NK-92 (cell line): ENCODE data around the gene SLC25A38.
"Not testable (repeated sequence)": the region's sequence is repeated elsewhere in the genome, so short reads cannot be mapped to it uniquely, and the experiment has no call there.

Experiments
- DNase-seq: peaks from one replicate; lab custom pipeline; 2025; ENCODE audit not compliant: unreplicated experiment; lab: John Stamatoyannopoulos, UW

The SLC25A38 gene

GRCh38 chr3:39407259-39407629 lies 24.1 kb downstream of the SLC25A38 start:
- no peak for DNase-seq

- DNase-seq = no peak
These were observed 24.8 kb downstream of the SLC25A38 start for GRCh38 chr3:39407773-39408492.

- DNase-seq = no peak
These were observed 25.6 kb downstream of the SLC25A38 start for GRCh38 chr3:39408493-39409372.

DNA sequence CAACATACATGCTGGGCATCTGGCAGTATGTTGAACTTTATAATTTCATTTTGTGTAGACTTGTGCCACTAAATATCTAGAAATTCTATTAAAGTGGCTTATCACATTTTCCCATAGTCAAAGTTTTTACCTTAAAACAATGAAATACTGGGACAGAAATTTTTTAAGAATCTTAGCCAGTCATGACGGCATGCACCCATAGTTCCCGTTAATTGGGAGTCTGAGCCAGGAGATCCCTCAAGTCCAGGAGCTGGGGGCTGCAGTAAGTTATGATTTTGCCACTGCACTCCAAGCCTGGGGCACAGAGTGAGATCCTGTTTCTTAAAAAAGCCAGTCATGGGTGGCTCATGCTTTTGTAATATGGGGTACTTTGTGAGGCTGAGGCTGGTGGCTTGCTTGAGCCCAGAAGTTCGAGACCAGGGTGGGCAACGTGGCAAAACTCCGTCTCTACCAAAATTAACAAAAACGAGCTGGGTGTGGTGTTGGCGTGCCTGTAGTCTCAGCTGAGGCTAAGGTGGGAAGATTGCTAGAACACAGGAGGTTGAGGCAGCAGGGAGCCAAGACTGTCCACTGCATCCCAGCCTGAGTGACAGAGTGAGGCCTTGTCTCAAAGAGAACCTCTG lies 26.5 kb downstream of the SLC25A38 start:
- no peak for DNase-seq

DNA sequence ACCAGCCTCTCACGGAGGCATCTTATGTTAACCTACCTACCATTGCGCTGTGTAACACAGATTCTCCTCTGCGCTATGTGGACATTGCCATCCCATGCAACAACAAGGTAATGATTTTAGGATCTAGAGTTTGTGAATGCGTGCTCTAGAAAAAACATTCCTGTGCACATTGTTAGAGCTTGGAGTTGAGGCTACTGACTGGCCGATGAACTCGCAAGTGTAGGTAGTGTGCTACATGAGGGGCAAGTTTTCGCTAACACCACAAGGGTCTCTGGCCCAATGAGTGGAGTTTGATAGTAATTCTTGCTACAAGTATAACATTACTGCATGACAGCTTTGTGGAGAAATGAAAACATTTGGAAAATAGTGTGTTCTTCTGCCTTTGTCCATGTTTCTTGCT lies 27.7 kb downstream of the SLC25A38 start:
- DNase-seq = no peak

DNA sequence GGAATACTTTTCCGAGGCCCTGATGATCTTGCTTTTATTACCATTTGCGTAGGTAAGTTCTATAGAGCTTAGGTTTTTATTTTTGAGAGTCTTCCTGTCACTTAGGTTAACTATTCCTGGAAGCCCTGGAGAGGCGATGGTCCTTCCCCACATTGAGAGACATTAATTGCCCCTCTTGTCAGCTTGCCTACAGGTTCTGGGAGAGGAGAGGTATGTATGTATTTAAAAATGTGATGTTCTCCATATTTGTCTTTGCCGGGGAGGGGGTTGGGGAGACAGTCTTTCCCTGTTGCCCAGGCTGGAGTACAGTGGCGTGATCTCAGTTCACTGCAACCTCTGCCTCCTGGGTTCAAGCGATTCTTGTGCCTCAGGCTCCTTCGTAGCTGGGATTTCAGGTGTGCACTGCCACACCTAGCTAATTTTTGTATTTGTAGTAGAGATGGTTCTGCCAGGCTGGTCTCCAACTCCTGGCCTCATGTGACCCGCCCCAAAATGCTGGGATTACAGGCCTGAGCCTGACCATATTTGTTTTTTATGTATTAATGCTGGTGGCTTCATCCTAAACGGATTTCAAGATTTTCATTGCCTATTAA lies 29.6 kb downstream of the SLC25A38 start:
- no peak for DNase-seq

GRCh38 chr3:39413691-39414420 lies 30.7 kb downstream of the SLC25A38 start:
- DNase-seq = no peak

DNA sequence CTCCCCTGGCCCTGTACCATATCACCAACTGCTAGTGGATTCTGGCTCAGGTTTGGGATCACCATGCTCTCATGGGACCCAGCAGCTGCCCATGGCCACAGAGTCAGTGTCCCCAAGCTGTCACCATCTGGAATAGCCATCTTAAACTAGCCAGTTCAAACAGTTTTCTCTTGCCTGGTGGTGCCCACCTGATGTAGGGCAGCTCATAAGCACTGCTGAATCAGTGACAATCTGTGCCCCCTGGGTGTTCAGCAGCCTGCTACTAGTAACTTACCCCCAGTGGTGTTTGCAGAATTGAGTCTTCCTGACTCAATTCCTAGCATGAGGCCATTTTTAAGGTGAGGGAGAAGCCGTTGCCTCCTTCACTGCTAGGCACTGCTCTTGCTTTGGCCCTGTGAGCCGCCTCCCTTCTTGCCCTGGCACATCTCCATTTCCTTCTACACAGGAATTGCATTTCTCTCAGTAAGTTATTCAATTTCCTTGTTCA lies 31.3 kb downstream of the SLC25A38 start:
- DNase-seq = no peak

DNA sequence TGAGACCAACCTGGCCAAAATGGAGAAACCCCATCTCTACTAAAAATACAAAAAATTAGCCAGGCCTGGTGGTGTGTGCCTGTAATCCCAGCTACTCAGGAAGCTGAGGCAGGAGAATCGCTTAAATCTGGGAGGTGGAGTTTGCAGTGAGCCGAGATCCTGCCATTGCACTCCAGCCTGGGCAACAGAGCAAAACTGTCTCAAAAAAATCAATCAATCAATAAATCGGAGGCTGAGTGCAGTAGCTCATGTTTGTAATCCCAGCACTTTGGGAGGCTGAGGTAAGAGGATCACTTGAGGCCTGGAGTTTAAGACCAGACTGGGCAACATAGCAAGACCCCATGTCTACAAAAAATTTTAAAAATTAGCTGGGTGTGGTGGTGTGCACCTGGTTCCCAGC lies 32.1 kb downstream of the SLC25A38 start:
- not testable (repeated sequence) for DNase-seq

GRCh38 chr3:39415983-39416382 lies 32.8 kb downstream of the SLC25A38 start:
- no peak for DNase-seq

GRCh38 chr3:39416998-39417397 lies 33.8 kb downstream of the SLC25A38 start:
- DNase-seq = not testable (repeated sequence)

GRCh38 chr3:39418556-39419225 lies 35.5 kb downstream of the SLC25A38 start:
- not testable (repeated sequence) for DNase-seq

GRCh38 chr3:39419742-39420315 lies 36.7 kb downstream of the SLC25A38 start:
- DNase-seq = no peak

GRCh38 chr3:39420543-39420942 lies 37.4 kb downstream of the SLC25A38 start:
- no peak for DNase-seq

- no peak for DNase-seq
These were observed 40.3 kb downstream of the SLC25A38 start for GRCh38 chr3:39423436-39423970.

- DNase-seq = no peak
These were observed 43.1 kb downstream of the SLC25A38 start for GRCh38 chr3:39426312-39426711.

DNA sequence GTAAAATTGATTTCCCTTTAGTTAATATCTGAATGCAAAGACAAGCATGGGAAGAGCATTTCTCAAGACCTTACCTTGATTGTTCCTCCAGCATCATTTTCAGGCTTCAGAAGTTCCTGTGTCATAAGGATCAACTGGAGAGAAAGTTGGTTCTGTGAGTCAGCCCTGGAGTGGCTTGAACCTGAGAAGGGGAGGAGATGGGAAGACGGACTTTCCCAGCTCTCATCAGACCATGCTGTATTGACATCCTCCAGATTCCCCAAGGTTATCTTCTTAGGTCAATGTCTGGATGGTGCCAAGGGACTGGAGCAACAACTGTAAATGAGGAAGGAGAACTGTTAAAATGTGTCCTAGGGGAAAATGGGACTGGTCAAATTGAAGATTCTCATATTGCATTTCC lies 44.3 kb downstream of the SLC25A38 start:
- DNase-seq = no peak

GRCh38 chr3:39428745-39429201 lies 45.6 kb downstream of the SLC25A38 start:
- no peak for DNase-seq

DNA sequence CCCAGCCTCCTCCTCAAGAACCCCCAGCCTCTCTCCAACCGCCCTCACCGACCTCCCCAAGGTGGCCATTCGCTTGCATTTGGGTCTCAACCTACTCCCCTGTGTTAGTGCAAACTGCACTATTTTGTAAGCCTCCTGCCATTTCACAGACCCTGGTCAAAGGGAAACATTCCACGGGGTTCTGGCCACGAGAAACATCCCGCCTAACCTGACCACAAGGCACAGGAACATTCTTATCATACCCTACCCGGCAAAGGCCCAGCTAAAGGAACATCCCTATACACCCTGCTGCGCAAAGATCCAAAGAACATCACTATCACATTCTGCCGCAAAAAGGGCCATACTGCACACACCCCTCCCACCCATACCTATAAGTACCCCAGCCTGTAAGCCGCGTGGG lies 46.3 kb downstream of the SLC25A38 start:
- DNase-seq = no peak
